HCT116 (cell line): ENCODE measurements around the gene PPIP5K2. TPM values are rescaled to one million over a fixed set of nuclear protein-coding genes. Genes with fewer than 3 reads are reported as not detected.

Experiments used
- ATAC-seq: fragments of 200-7000 bp; cut with Tn5 transposase; 2 replicates; pipeline ENCODE4 v1.9.1; 2020; ENCODE audit warnings: mild to moderate bottlenecking, moderate library complexity
- BruUV-seq: library from RNA; stranded (reverse); fragments of 400-500 nt; replicated peaks from 2 replicates; lab custom pipeline; 2021; lab: Mats Ljungman, UMichigan
- CTCF ChIA-PET: fragments of 300-600 bp; sonication (Branson Sonifier 250); formaldehyde crosslinking; loops from one replicate; lab custom pipeline; 2021; ENCODE audit warnings: antibody characterized with exemption; lab: Charles Lee
- POLR2A ChIA-PET: fragments of 300-600, 350-600 bp; sonication (Branson Sonifier 250); formaldehyde crosslinking; loops from one replicate; lab custom pipeline; 2021; ENCODE audit warnings: antibody characterized with exemption; lab: Charles Lee
- RAD21 ChIA-PET, 2 experiments: fragments of 300-600 bp; sonication (Branson Sonifier 250); formaldehyde crosslinking; loops; one replicate each; lab custom pipeline; 2023; ENCODE audit warnings: low total read pairs in 2 of 2; ENCODE audit not compliant: uncharacterized antibody in 2 of 2, unreplicated experiment in 2 of 2, low non-redundant PET in 1 of 2; lab: Charles Lee
- DNase-seq: peaks from one replicate; pipeline ENCODE4 v3.0.0-alpha.2; 2010; ENCODE audit warnings: low read depth, low spot score
- H2AFZ ChIP-seq: fragments of 200-600 bp; shearing (Covaris generic), sonication (generic); 2 replicates; pipeline ENCODE4 v1.6.1; 2017; ENCODE audit warnings: low read depth, mixed run types, mixed read lengths, antibody characterized with exemption, low read length; ENCODE audit not compliant: poor library complexity, severe bottlenecking
- H3K27ac ChIP-seq: 2 replicates; pipeline ENCODE4 v1.5.1; 2012; ENCODE audit warnings: low read depth, low read length
- H3K27me3 ChIP-seq: fragments of 200-600 bp; sonication (generic); 2 replicates; pipeline ENCODE4 v1.6.1; 2016; ENCODE audit warnings: mixed run types, low read length, mixed read lengths; ENCODE audit not compliant: insufficient read depth
- H3K36me3 ChIP-seq, 2 experiments: fragments of 200-500 bp in 1 of 2; fragments of 200-600 bp in 1 of 2; sonication (Bioruptor generic) in 1 of 2; sonication (generic) in 1 of 2; 2 replicates each; pipeline versions ENCODE4 v1.5.1 to v1.6.1; 2014 to 2016; ENCODE audit warnings: low read length in 2 of 2, inconsistent platforms in 1 of 2, mixed read lengths in 1 of 2, mixed run types in 1 of 2; ENCODE audit not compliant: insufficient read depth in 2 of 2, control insufficient read depth in 1 of 2
- H3K4me1 ChIP-seq, 2 experiments: fragments of 200-600 bp in 1 of 2; sonication (generic) in 1 of 2; 2 replicates each; pipeline versions ENCODE4 v1.5.1 to v1.6.1; 2012 to 2017; ENCODE audit warnings: low read length in 2 of 2, inconsistent platforms in 1 of 2, mild to moderate bottlenecking in 1 of 2, mixed read lengths in 1 of 2, mixed run types in 1 of 2, moderate library complexity in 1 of 2; ENCODE audit not compliant: insufficient read depth in 2 of 2, control insufficient read depth in 1 of 2
- H3K4me2 ChIP-seq: fragments of 200-600 bp; sonication (generic); 2 replicates; pipeline ENCODE4 v1.6.1; 2017; ENCODE audit warnings: mixed run types, low read length, mixed read lengths
- H3K4me3 ChIP-seq, 2 experiments: fragments of 200-600 bp in 1 of 2; sonication (generic) in 1 of 2; replicated peaks in 1 of 2; 2 replicates each; pipeline ENCODE4 v1.5.1; 2011 to 2016; ENCODE audit warnings: low read length in 2 of 2, control low read depth in 1 of 2, low read depth in 1 of 2, mild to moderate bottlenecking in 1 of 2, mixed read lengths in 1 of 2, mixed run types in 1 of 2
- H3K79me2 ChIP-seq: fragments of 200-600 bp; sonication (generic); 2 replicates; pipeline ENCODE4 v1.6.1; 2017; ENCODE audit warnings: mild to moderate bottlenecking, mixed run types, low read length, moderate library complexity, mixed read lengths; ENCODE audit not compliant: insufficient read depth
- H3K9ac ChIP-seq: fragments of 200-600 bp; sonication (generic); 2 replicates; pipeline ENCODE4 v1.6.1; 2016; ENCODE audit warnings: low read length, mixed read lengths
- H3K9me2 ChIP-seq: fragments of 200-600 bp; sonication (generic), shearing (Covaris generic); 2 replicates; pipeline ENCODE4 v1.6.1; 2017; ENCODE audit warnings: mixed run types, mild to moderate bottlenecking, moderate library complexity; ENCODE audit not compliant: insufficient read depth
- H3K9me3 ChIP-seq, 2 experiments: fragments of 200-500 bp in 1 of 2; fragments of 200-600 bp in 1 of 2; sonication (Bioruptor generic) in 1 of 2; sonication (generic) in 1 of 2; 2 replicates each; pipeline ENCODE4 v1.6.1; 2014 to 2017; ENCODE audit warnings: low read length in 2 of 2, mixed read lengths in 2 of 2, inconsistent platforms in 1 of 2, low read depth in 1 of 2, mild to moderate bottlenecking in 1 of 2, mixed run types in 1 of 2, moderate library complexity in 1 of 2; ENCODE audit not compliant: control insufficient read depth in 1 of 2, insufficient read depth in 1 of 2
- H4K20me1 ChIP-seq: fragments of 200-600 bp; sonication (generic), shearing (Covaris generic); 2 replicates; pipeline ENCODE4 v1.6.1; 2017; ENCODE audit warnings: mixed run types, mild to moderate bottlenecking, moderate library complexity; ENCODE audit not compliant: insufficient read depth
- CBX3 ChIP-seq: IDR thresholded peaks from 2 replicates; pipeline ENCODE4 v1.6.1; 2012; ENCODE audit warnings: low read depth
- CEBPB ChIP-seq: IDR thresholded peaks from 2 replicates; pipeline ENCODE4 v1.6.1; 2012; ENCODE audit warnings: low read depth
- EGR1 ChIP-seq: IDR thresholded peaks from 2 replicates; pipeline ENCODE4 v1.6.1; 2012; ENCODE audit warnings: low read depth
- ELF1 ChIP-seq: IDR thresholded peaks from 2 replicates; pipeline ENCODE4 v1.6.1; 2012; ENCODE audit warnings: low read depth, borderline replicate concordance
- EZH2phosphoT487 ChIP-seq: fragments of 200-600 bp; IDR thresholded peaks from 2 replicates; pipeline ENCODE4 v1.6.1; 2018; ENCODE audit warnings: antibody characterized with exemption, borderline replicate concordance
- FOSL1 ChIP-seq: IDR thresholded peaks from 2 replicates; pipeline ENCODE4 v1.6.1; 2012; ENCODE audit warnings: low read depth
- JUND ChIP-seq: IDR thresholded peaks from 2 replicates; pipeline ENCODE4 v1.6.1; 2012
- POLR2A ChIP-seq: IDR thresholded peaks from 2 replicates; pipeline ENCODE4 v1.7.0; 2011; ENCODE audit warnings: borderline replicate concordance; ENCODE audit not compliant: insufficient read depth, insufficient read length; ENCODE audit errors: extremely low read depth
- RAD21 ChIP-seq: IDR thresholded peaks from 2 replicates; pipeline ENCODE4 v1.6.1; 2012; ENCODE audit warnings: low read depth, mild to moderate bottlenecking
- SP1 ChIP-seq: IDR thresholded peaks from 2 replicates; pipeline ENCODE4 v1.6.1; 2012; ENCODE audit warnings: low read depth
- SRF ChIP-seq: IDR thresholded peaks from 2 replicates; pipeline ENCODE4 v1.6.1; 2012; ENCODE audit warnings: low read depth
- TCF7L2 ChIP-seq: IDR thresholded peaks from 2 replicates; pipeline ENCODE4 v1.7.0; 2011; ENCODE audit warnings: borderline replicate concordance, inconsistent platforms; ENCODE audit not compliant: insufficient read depth, insufficient read length; ENCODE audit errors: extremely low read depth
- ZFX ChIP-seq: fragments of 450-650 bp; IDR thresholded peaks from 2 replicates; pipeline ENCODE4 v1.6.1; 2017
- ZNF274 ChIP-seq: fragments of 200-500 bp; sonication (Bioruptor generic); IDR thresholded peaks from 2 replicates; pipeline ENCODE4 v1.6.1; 2014; ENCODE audit warnings: mild to moderate bottlenecking, low read depth, low read length, inconsistent platforms
- intact Hi-C: fragments of 100-400 bp; cut with micrococcal nuclease; formaldehyde crosslinking; loops from 2 replicates; pipeline ENCODE4 v1.10.0; 2022
- total RNA-seq: library from RNA; stranded (reverse); gene quantifications from one replicate; pipeline ENCODE4 v1.2.1, GENCODE V29; 2021; ENCODE audit not compliant: unreplicated experiment
- TF ChIP-seq, protein P1 (sequence below), 3 experiments: fragments of 200-600 bp in 1 of 3; sonication (generic) in 1 of 3; IDR thresholded peaks in 2 of 3; conservative IDR thresholded peaks in 1 of 3; 2 replicates each; pipeline ENCODE4 v1.5.1; 2012 to 2017; ENCODE audit warnings: low read depth in 2 of 3, low read length in 2 of 3, antibody characterized with exemption in 1 of 3, borderline replicate concordance in 1 of 3, control low read depth in 1 of 3, mild to moderate bottlenecking in 1 of 3, mixed read lengths in 1 of 3, mixed run types in 1 of 3, moderate library complexity in 1 of 3; ENCODE audit not compliant: insufficient read depth in 1 of 3
- TF ChIP-seq, protein P2 (sequence below): IDR thresholded peaks from 2 replicates; pipeline ENCODE4 v1.6.1; 2012; ENCODE audit warnings: low read depth

The PPIP5K2 gene
- total RNA-seq, 1 experiment from 2014 or later, result 45.8 TPM

DNA sequence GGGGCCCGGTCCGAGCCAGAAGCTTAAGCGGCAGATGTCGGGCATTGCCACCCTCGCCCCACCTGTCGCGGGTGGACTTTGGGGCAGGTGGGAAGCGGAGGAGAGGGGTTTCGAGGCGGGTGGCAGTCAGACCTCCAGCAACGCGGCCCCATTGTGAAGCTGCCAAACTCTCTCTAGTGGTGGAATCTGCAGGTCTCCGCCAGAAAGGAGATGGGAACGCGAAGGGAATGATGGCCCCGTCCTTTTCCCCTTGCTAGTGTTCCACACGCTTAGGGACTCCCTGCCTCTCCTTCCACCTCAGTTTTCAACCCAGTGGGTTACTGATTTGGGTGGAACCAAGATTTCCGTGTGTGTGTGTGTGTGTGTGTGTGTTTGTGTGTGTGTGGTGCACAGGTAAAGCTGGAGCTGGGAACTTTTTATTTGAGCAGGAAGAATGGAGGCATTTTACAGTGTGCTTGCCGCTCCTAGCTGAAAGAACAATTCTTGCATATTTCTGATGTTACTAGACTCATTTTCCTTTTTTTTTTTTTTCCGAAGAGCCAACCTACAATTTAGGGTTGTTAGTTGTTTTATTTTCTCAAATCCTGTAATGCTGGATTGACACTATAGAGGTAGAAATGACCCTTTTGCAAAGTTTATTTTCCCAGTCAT is 139.7 kb downstream of the PPIP5K2 start:
- intact Hi-C loops, result no loop called here
- ChIA-PET CTCF (interaction anchor here (1.8 to 3.8 kb wide), 2 partner anchors 35 to 216 kb away, joined by 4 to 18 read pairs; no protein-coding TSS in a partner anchor), POLR2A (no interaction called here), RAD21 (no interaction called here)
- DNase-seq (no peak), ATAC-seq (no peak)
- Histone ChIP-seq H3K4me1 (peaks cover 3 to 25% of the 10 kb centered on the region in 2 experiments), H3K36me3 (no peaks in the 10 kb centered on the region), H3K9me2 (no peaks in the 10 kb centered on the region; the same call in 1 of the 2 replicates), H4K20me1 (peaks cover 5% of the 10 kb centered on the region; the same call in 1 of the 2 replicates), H3K9ac (peak overlapping the region; percentile 86), H3K27me3 (no peaks in the 10 kb centered on the region), H3K79me2 (peaks cover 56% of the 10 kb centered on the region), H3K9me3 (no peaks in the 10 kb centered on the region), H3K4me3 (peak overlapping the region; percentile 75 to 86), H3K27ac (peak overlapping the region; percentile 89), H3K4me2 (peak overlapping the region; percentile 94), H2AFZ (no peak overlapping the region)
- TF ChIP-seq EZH2phosphoT487 (no peak), POLR2A (no peak), JUND (no peak), TCF7L2 (no peak), CBX3 (no peak), EGR1 (no peak), SRF (no peak), ELF1 (no peak), RAD21 (no peak), ZNF274 (no peak), ZFX (no peak; the same call in 1 of the 2 replicates), FOSL1 (no peak), CEBPB (no peak), SP1 (no peak)
- TF ChIP-seq, protein P1, sequence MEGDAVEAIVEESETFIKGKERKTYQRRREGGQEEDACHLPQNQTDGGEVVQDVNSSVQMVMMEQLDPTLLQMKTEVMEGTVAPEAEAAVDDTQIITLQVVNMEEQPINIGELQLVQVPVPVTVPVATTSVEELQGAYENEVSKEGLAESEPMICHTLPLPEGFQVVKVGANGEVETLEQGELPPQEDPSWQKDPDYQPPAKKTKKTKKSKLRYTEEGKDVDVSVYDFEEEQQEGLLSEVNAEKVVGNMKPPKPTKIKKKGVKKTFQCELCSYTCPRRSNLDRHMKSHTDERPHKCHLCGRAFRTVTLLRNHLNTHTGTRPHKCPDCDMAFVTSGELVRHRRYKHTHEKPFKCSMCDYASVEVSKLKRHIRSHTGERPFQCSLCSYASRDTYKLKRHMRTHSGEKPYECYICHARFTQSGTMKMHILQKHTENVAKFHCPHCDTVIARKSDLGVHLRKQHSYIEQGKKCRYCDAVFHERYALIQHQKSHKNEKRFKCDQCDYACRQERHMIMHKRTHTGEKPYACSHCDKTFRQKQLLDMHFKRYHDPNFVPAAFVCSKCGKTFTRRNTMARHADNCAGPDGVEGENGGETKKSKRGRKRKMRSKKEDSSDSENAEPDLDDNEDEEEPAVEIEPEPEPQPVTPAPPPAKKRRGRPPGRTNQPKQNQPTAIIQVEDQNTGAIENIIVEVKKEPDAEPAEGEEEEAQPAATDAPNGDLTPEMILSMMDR (IDR thresholded peaks at IDR 0.05 in 2 of 3, conservative IDR thresholded peaks at IDR 0.05 in 1 of 3; ENCODE audit: borderline replicate concordance in 1 of 3, insufficient read depth in 1 of 3, low read depth in 2 of 3, low read length in 2 of 3), result no peak
- TF ChIP-seq, protein P2, sequence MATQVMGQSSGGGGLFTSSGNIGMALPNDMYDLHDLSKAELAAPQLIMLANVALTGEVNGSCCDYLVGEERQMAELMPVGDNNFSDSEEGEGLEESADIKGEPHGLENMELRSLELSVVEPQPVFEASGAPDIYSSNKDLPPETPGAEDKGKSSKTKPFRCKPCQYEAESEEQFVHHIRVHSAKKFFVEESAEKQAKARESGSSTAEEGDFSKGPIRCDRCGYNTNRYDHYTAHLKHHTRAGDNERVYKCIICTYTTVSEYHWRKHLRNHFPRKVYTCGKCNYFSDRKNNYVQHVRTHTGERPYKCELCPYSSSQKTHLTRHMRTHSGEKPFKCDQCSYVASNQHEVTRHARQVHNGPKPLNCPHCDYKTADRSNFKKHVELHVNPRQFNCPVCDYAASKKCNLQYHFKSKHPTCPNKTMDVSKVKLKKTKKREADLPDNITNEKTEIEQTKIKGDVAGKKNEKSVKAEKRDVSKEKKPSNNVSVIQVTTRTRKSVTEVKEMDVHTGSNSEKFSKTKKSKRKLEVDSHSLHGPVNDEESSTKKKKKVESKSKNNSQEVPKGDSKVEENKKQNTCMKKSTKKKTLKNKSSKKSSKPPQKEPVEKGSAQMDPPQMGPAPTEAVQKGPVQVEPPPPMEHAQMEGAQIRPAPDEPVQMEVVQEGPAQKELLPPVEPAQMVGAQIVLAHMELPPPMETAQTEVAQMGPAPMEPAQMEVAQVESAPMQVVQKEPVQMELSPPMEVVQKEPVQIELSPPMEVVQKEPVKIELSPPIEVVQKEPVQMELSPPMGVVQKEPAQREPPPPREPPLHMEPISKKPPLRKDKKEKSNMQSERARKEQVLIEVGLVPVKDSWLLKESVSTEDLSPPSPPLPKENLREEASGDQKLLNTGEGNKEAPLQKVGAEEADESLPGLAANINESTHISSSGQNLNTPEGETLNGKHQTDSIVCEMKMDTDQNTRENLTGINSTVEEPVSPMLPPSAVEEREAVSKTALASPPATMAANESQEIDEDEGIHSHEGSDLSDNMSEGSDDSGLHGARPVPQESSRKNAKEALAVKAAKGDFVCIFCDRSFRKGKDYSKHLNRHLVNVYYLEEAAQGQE, result no peak
- no TSS peak for BruUV-seq
